SH-SY5Y (cell line): ENCODE measurements around the gene RIT2.

Experiments
- GATA2 ChIP-seq: IDR thresholded peaks from 2 replicates; pipeline ENCODE4 v1.6.1; 2011; ENCODE audit warnings: mild to moderate bottlenecking, low read depth, low read length
- GATA3 ChIP-seq: IDR thresholded peaks from 2 replicates; pipeline ENCODE4 v1.6.1; 2011; ENCODE audit warnings: low read depth, mild to moderate bottlenecking, low read length, moderate library complexity

DNA sequence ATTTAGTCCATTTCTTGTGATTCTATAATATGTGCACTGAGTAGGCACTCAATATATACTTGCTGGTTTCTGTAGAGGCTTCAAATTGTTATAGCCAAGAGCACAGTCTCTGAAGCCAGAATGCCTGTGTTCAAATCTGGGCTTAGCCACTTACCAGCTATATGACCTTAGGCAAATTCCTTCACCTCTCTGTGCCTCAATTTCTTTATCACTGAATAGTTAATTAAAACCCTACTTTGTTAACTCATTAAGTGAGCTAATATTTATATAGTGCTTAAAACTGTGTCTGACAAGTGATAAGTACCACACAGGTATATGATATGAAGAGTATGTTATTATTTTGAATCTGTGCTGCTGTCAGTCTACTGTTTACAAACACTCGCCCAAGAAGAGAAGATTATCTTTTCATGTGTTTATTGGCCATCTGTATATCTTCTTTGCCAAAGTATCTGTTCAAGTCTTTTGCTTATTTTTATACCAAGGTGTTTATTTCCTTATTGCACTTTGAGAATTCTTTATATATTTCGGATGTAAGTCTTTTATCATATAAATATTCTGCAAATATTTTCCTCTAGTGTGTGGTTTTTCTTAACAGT lies 1.3 kb upstream of the RIT2 start:
- TF ChIP-seq GATA3 (no peak), GATA2 (no peak)
